ENCODE measurements around the gene ITGA1.
A peak's percentile ranks its signal among the peaks of the same experiment; 100 is the strongest.

The ITGA1 gene

GRCh38 chr5:52856564-52856963 lies 68.8 kb downstream of the ITGA1 start:
- Histone ChIP-seq H3K4me1 (ENCODE audit: insufficient read depth, low read length, poor library complexity, severe bottlenecking) (peaks cover 10% of the 10 kb centered on the region), H4K20me1 (ENCODE audit: insufficient read depth, low read length, poor library complexity, severe bottlenecking) (no peaks in the 10 kb centered on the region), H3K4me2 (ENCODE audit: low read depth, low read length, poor library complexity, severe bottlenecking) (peak overlapping the region; percentile 12), H3K9ac (ENCODE audit: low read depth, low read length, poor library complexity, severe bottlenecking) (no peak overlapping the region), H3K9me2 (replicated peaks; ENCODE audit: low read depth, low read length) (no peaks in the 10 kb centered on the region), H3K79me2 (ENCODE audit: insufficient read depth, low read length) (no peaks in the 10 kb centered on the region), H3K9me3 (ENCODE audit: insufficient read depth, low read depth, low read length) (no peaks in the 10 kb centered on the region), H3K27me3 (ENCODE audit: insufficient read depth, low read length, poor library complexity, severe bottlenecking) (no peaks in the 10 kb centered on the region), H3F3A (ENCODE audit: low read depth) (no peaks in the 10 kb centered on the region), H2AFZ (ENCODE audit: low read length) (peak overlapping the region; percentile 53), H3K4me3 (ENCODE audit: low read length, poor library complexity, severe bottlenecking) (no peak overlapping the region), H3K36me3 (ENCODE audit: insufficient read depth, low read length) (no peaks in the 10 kb centered on the region)
- no peak for TF ChIP-seq CTCF (conservative IDR thresholded peaks at IDR 0.05; ENCODE audit: low read length)
- no peak for TF ChIP-seq EZH2phosphoT487 (IDR thresholded peaks at IDR 0.05; ENCODE audit: borderline replicate concordance)

DNA sequence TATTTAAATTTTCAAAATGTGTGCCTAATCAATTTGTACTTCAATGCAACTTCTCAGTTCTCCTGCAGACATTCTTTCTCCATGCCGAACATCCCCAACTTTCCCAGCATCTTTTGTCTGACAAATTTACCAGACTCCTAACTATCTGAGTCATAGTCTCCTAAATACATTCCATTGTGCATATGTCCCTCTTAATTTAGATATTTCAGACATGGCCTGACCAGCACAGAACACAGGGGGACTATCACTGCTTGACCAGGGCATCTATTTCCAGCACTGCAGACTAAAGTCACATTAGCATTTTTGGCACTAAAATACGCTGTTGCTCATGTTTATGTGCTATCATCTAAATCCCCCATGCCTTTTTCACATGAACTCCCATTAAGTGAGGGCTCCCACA lies 71.9 kb downstream of the ITGA1 start:
- Histone ChIP-seq H3K4me2 (ENCODE audit: low read depth, low read length, poor library complexity, severe bottlenecking) (no peak overlapping the region), H3K9ac (ENCODE audit: low read depth, low read length, poor library complexity, severe bottlenecking) (no peak overlapping the region), H3K9me2 (replicated peaks; ENCODE audit: low read depth, low read length) (no peaks in the 10 kb centered on the region), H3K79me2 (ENCODE audit: insufficient read depth, low read length) (no peaks in the 10 kb centered on the region), H3K4me1 (ENCODE audit: insufficient read depth, low read length, poor library complexity, severe bottlenecking) (peaks cover 10% of the 10 kb centered on the region), H3K36me3 (ENCODE audit: insufficient read depth, low read length) (no peaks in the 10 kb centered on the region), H3K9me3 (ENCODE audit: insufficient read depth, low read depth, low read length) (no peaks in the 10 kb centered on the region), H3F3A (ENCODE audit: low read depth) (no peaks in the 10 kb centered on the region), H3K4me3 (ENCODE audit: low read length, poor library complexity, severe bottlenecking) (no peak overlapping the region), H3K27me3 (ENCODE audit: insufficient read depth, low read length, poor library complexity, severe bottlenecking) (no peaks in the 10 kb centered on the region), H2AFZ (ENCODE audit: low read length) (no peak overlapping the region), H4K20me1 (ENCODE audit: insufficient read depth, low read length, poor library complexity, severe bottlenecking) (no peaks in the 10 kb centered on the region)
- TF ChIP-seq EZH2phosphoT487 (IDR thresholded peaks at IDR 0.05; ENCODE audit: borderline replicate concordance) (no peak), CTCF (conservative IDR thresholded peaks at IDR 0.05; ENCODE audit: low read length) (no peak)

- Histone ChIP-seq H3K27me3 (ENCODE audit: insufficient read depth, low read length, poor library complexity, severe bottlenecking) (no peaks in the 10 kb centered on the region), H3K9ac (ENCODE audit: low read depth, low read length, poor library complexity, severe bottlenecking) (no peak overlapping the region), H3K79me2 (ENCODE audit: insufficient read depth, low read length) (no peaks in the 10 kb centered on the region), H3K9me2 (replicated peaks; ENCODE audit: low read depth, low read length) (no peaks in the 10 kb centered on the region), H4K20me1 (ENCODE audit: insufficient read depth, low read length, poor library complexity, severe bottlenecking) (no peaks in the 10 kb centered on the region), H2AFZ (ENCODE audit: low read length) (no peak overlapping the region), H3K4me3 (ENCODE audit: low read length, poor library complexity, severe bottlenecking) (no peak overlapping the region), H3F3A (ENCODE audit: low read depth) (no peaks in the 10 kb centered on the region; the same call in 1 of the 2 replicates), H3K4me2 (ENCODE audit: low read depth, low read length, poor library complexity, severe bottlenecking) (no peak overlapping the region), H3K36me3 (ENCODE audit: insufficient read depth, low read length) (no peaks in the 10 kb centered on the region), H3K4me1 (ENCODE audit: insufficient read depth, low read length, poor library complexity, severe bottlenecking) (peaks cover 5% of the 10 kb centered on the region), H3K9me3 (ENCODE audit: insufficient read depth, low read depth, low read length) (no peaks in the 10 kb centered on the region)
- TF ChIP-seq EZH2phosphoT487 (IDR thresholded peaks at IDR 0.05; ENCODE audit: borderline replicate concordance), result no peak
- TF ChIP-seq CTCF (conservative IDR thresholded peaks at IDR 0.05; ENCODE audit: low read length), result no peak
These were observed 73.7 kb downstream of the ITGA1 start for GRCh38 chr5:52861368-52861767.

Data from Loucy (cell line).